OCI-LY3 (cell line): ENCODE measurements around the gene PTPRN2.

Experiments used
- H2AFZ ChIP-seq: fragments of 200-600, 300-600 bp; shearing (Covaris generic); 2 replicates; pipeline ENCODE4 v1.6.0; 2014; ENCODE audit warnings: antibody characterized with exemption, low read depth, low read length
- H3K27ac ChIP-seq: fragments of 200-600, 300-600 bp; sonication (generic); 2 replicates; pipeline ENCODE4 v1.5.1; 2014; ENCODE audit warnings: mild to moderate bottlenecking, low read length, moderate library complexity, mixed read lengths
- H3K27me3 ChIP-seq: fragments of 200-600, 300-600 bp; sonication (generic); 2 replicates; pipeline ENCODE4 v1.6.1; 2014; ENCODE audit warnings: low read depth, low read length, mixed read lengths
- H3K36me3 ChIP-seq: fragments of 200-600, 300-600 bp; sonication (generic); replicated peaks from 2 replicates; pipeline ENCODE3; 2014; ENCODE audit warnings: low read depth, low read length, mixed read lengths
- H3K4me1 ChIP-seq: fragments of 300-600, 200-600 bp; sonication (generic); 2 replicates; pipeline ENCODE4 v1.6.1; 2014; ENCODE audit warnings: low read length, mixed read lengths
- H3K4me2 ChIP-seq: fragments of 200-600, 300-600 bp; sonication (generic); 2 replicates; pipeline ENCODE4 v1.6.1; 2014; ENCODE audit warnings: low read length, mixed read lengths
- H3K4me3 ChIP-seq: fragments of 300-600, 200-600 bp; sonication (generic); 2 replicates; pipeline ENCODE4 v1.5.1; 2014; ENCODE audit warnings: antibody characterized with exemption, mild to moderate bottlenecking, low read length, moderate library complexity
- H3K79me2 ChIP-seq: fragments of 300-600, 200-600 bp; shearing (Covaris generic); 2 replicates; pipeline ENCODE4 v1.6.1; 2014; ENCODE audit warnings: mild to moderate bottlenecking, low read length, mixed read lengths
- H3K9ac ChIP-seq: fragments of 300-600, 200-600 bp; shearing (Covaris generic); 2 replicates; pipeline ENCODE4 v1.6.0; 2014; ENCODE audit warnings: mild to moderate bottlenecking, low read length, moderate library complexity
- H3K9me3 ChIP-seq: fragments of 200-600, 300-600 bp; shearing (Covaris generic); 2 replicates; pipeline ENCODE4 v1.6.1; 2014; ENCODE audit warnings: low read length, mixed read lengths; ENCODE audit not compliant: insufficient read depth
- H4K20me1 ChIP-seq: fragments of 200-600, 300-600 bp; sonication (generic); 2 replicates; pipeline ENCODE4 v1.6.1; 2016; ENCODE audit warnings: low read length, mixed read lengths; ENCODE audit not compliant: insufficient read depth
- EZH2phosphoT487 ChIP-seq: fragments of 200-600 bp; shearing (Covaris generic); IDR thresholded peaks from 2 replicates; pipeline ENCODE4 v1.6.1; 2018; ENCODE audit warnings: antibody characterized with exemption, mixed run types, low read depth
- TF ChIP-seq, protein P1 (sequence below): fragments of 200-600, 300-600 bp; sonication (generic); IDR thresholded peaks from 2 replicates; pipeline ENCODE4 v1.5.1; 2014; ENCODE audit warnings: antibody characterized with exemption, low read length, low read depth

PTPRN2 gene

DNA sequence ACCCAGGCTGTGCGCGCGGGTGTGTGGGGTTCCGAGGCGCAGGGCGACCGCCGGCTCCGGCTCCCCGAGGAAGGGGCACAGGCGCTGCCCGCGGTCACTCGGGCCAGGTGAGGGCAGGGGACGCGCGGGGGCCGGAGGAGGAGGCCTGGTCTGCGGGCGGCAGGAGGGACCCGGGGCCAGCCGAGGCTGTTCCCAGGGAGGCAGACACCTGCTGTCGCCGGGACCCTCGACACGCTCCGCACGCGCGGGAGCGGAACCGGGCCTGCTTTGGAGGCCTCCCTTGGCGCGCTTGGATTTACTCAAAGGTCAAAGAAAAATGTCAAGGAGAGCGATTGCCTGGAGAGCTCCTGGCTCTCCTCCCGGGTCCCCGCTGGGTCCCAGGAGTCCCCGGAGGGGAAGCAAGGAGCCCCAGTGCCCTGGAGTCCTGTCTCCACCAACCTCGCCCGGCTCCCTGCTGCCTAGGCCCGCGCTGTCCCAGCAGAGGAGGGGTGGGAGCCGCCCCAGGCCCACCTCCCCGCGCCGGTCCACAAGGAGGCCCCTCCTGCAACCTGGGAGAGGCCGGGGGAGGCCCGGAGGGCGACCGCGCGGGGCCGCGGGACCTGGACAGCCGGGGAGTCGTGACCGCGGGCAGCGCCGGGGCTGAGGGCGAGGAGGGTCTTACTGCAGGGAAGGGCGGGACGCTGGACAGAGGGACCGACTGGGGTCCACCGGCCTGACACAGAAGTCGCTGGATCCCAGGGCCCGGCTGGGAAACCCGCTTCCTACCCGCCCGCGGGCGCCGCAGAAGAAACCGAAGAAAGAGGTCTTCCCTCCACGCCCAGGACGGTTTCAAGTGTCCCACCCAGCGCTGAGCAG is 902.0 kb downstream of the PTPRN2 start:
- Histone ChIP-seq H3K36me3 (no peaks in the 10 kb centered on the region), H3K4me1 (no peaks in the 10 kb centered on the region), H3K9ac (no peak overlapping the region), H3K79me2 (no peaks in the 10 kb centered on the region), H3K9me3 (no peaks in the 10 kb centered on the region), H3K4me3 (no peak overlapping the region), H4K20me1 (no peaks in the 10 kb centered on the region), H2AFZ (no peak overlapping the region), H3K4me2 (no peak overlapping the region), H3K27me3 (no peaks in the 10 kb centered on the region), H3K27ac (no peak overlapping the region)
- TF ChIP-seq EZH2phosphoT487, result no peak
- TF ChIP-seq, protein P1, sequence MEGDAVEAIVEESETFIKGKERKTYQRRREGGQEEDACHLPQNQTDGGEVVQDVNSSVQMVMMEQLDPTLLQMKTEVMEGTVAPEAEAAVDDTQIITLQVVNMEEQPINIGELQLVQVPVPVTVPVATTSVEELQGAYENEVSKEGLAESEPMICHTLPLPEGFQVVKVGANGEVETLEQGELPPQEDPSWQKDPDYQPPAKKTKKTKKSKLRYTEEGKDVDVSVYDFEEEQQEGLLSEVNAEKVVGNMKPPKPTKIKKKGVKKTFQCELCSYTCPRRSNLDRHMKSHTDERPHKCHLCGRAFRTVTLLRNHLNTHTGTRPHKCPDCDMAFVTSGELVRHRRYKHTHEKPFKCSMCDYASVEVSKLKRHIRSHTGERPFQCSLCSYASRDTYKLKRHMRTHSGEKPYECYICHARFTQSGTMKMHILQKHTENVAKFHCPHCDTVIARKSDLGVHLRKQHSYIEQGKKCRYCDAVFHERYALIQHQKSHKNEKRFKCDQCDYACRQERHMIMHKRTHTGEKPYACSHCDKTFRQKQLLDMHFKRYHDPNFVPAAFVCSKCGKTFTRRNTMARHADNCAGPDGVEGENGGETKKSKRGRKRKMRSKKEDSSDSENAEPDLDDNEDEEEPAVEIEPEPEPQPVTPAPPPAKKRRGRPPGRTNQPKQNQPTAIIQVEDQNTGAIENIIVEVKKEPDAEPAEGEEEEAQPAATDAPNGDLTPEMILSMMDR, result no peak

GRCh38 chr7:157684909-157685429 is 902.7 kb downstream of the PTPRN2 start:
- H3K27me3 ChIP-seq, result no peaks in the 10 kb centered on the region
- TF ChIP-seq EZH2phosphoT487, result no peak
- TF ChIP-seq, protein P1, result no peak
- H3K4me2 ChIP-seq, result no peak overlapping the region
- no peaks in the 10 kb centered on the region for H3K9me3 ChIP-seq
- H3K36me3 ChIP-seq, result no peaks in the 10 kb centered on the region
- H4K20me1 ChIP-seq, result no peaks in the 10 kb centered on the region
- H2AFZ ChIP-seq, result no peak overlapping the region
- H3K27ac ChIP-seq, result no peak overlapping the region
- H3K4me1 ChIP-seq, result no peaks in the 10 kb centered on the region
- H3K4me3 ChIP-seq, result no peak overlapping the region
- H3K9ac ChIP-seq, result no peak overlapping the region
- no peaks in the 10 kb centered on the region for H3K79me2 ChIP-seq

GRCh38 chr7:157684157-157684908 is 903.3 kb downstream of the PTPRN2 start:
- Histone ChIP-seq H3K27me3 (no peaks in the 10 kb centered on the region), H2AFZ (no peak overlapping the region), H3K36me3 (no peaks in the 10 kb centered on the region), H3K9me3 (no peaks in the 10 kb centered on the region), H4K20me1 (no peaks in the 10 kb centered on the region), H3K27ac (no peak overlapping the region), H3K79me2 (no peaks in the 10 kb centered on the region), H3K9ac (no peak overlapping the region), H3K4me2 (no peak overlapping the region), H3K4me1 (no peaks in the 10 kb centered on the region), H3K4me3 (no peak overlapping the region)
- TF ChIP-seq, protein P1, result no peak
- TF ChIP-seq EZH2phosphoT487, result no peak

GRCh38 chr7:157683747-157684156 is 903.9 kb downstream of the PTPRN2 start:
- Histone ChIP-seq H4K20me1 (no peaks in the 10 kb centered on the region), H3K4me1 (no peaks in the 10 kb centered on the region), H3K36me3 (no peaks in the 10 kb centered on the region), H3K9ac (no peak overlapping the region), H3K27ac (no peak overlapping the region), H3K4me2 (no peak overlapping the region), H3K79me2 (no peaks in the 10 kb centered on the region), H2AFZ (no peak overlapping the region), H3K27me3 (no peaks in the 10 kb centered on the region), H3K4me3 (no peak overlapping the region), H3K9me3 (no peaks in the 10 kb centered on the region)
- TF ChIP-seq, protein P1, result no peak
- TF ChIP-seq EZH2phosphoT487, result no peak
